GM12892 (cell line): ENCODE results near the gene PACS1.
A peak's percentile ranks its signal among the peaks of the same experiment; 100 is the strongest.

Experiments
- DNase-seq: peaks from one replicate; pipeline ENCODE4 v3.0.0; 2011; ENCODE audit not compliant: insufficient read length
- FAIRE-seq: peaks from 2 replicates; lab custom pipeline; 2011; peaks lifted over from hg19 to GRCh38; lab: Jason Lieb, UNC
- POLR2A ChIP-seq: IDR thresholded peaks from 2 replicates; pipeline ENCODE4 v1.6.1; 2011; ENCODE audit warnings: low read depth, low read length, control low read depth
- POLR2AphosphoS5 ChIP-seq: IDR thresholded peaks from 2 replicates; pipeline ENCODE4 v1.6.1; 2011; ENCODE audit warnings: low read depth, low read length, control low read depth
- TAF1 ChIP-seq: IDR thresholded peaks from 2 replicates; pipeline ENCODE4 v1.6.1; 2011; ENCODE audit warnings: low read depth, mild to moderate bottlenecking, control low read depth, low read length, borderline replicate concordance

PACS1 gene

DNA sequence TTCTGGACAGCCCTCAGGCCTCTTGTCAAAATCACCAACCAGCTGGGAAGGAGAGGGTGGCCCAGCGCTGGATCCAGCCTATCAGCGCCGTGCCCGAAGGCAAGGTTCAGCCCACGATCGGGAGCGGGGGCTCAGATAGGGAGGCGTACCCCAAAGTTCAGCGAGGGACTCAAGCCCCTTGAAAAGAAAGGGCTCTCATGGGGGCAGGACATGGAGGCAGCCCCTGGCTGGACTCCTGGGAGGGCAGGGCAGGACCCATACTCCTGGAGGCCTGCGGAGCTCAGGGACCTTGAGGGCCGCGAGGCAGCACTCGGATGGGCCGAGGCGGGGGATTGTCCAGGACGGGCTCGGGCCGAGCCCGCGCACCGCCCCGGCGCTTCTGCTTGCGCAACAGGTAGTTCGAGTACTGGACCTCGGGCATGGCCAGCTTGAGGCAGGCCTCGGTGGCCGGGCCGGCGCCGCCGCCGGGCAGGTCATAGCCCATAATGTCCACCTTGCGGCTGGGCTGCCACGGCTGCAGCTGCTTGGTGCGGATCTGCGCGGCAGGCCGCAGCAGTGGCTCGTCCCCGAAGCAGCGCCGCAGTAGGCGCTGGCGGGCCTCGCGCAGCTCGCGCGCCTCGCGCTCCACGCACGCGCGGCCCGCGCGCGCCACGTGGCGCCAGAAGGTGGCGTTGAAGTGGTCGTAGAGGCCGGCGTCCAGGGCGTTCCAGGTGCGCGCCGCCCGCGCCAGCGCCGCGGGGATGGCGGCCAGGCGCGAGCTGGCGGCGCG lies 27.7 kb upstream of the PACS1 start:
- no peak for DNase-seq
- TF ChIP-seq TAF1: no peak
- TF ChIP-seq POLR2AphosphoS5: no peak
- TF ChIP-seq POLR2A: no peak
- FAIRE-seq: no peak

DNA sequence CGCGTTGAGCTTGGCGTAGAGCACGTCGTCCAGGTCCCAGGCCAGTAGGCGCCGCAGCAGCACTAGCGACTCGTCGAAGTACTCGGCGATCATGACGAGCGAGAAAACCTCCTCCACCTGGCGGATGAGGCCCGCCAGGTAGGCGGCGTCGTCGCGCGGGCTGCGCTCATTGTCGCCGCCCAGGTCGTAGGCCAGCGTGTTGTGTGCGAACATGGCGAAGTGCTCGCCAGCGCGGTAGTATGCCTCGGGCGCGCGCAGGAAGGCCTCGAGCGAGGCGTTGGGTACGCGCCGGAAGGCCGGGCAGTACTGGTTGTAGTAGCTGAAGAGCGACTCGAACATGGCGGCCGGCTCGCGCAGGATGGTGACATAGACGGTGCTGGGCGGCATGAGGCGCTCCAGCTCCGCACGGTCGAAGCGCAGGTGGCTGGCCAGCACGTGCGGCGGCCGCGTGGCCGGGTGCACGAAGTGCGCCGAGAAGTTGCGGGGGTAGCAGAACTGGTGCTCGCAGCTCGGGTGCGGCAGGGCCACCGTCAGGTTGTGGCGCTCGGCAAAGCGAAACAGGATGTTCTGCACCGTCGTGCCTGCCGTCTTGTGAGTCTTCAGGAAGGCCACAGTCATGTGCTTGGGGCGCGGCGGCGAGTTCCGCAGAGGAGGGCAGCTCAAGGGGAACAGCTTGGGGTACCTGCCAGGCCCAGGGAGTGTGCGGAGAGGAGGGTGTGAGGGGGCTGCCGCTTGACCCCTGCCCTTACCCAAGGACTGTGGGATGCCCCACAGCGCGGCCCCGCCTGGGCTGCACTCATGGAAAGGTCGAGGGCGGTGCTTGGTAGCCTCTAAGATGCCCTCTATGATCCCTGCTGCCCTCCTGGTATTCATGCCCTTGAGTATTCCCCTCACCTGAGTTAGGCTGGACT lies 26.8 kb upstream of the PACS1 start:
- no peak for FAIRE-seq
- no peak for DNase-seq
- no peak for TF ChIP-seq POLR2AphosphoS5

DNA sequence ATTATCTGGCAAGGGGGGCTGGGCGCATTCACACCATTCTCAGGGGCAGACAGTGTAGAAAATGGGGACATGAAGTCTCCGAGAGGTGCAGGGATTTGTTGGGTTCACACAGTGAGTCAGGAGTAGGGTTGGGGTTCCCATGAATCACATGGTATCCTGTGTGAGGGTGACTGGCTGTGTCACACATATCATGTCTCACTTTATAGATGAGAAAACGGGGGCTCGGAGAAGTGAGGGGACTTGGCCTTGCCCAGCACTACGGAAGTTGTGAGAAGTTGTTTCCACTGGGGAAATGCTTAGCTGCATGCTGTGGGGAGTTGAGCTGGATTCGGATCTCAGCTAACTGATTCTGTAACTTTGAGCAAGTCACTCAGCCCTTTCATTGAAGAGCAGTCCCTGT lies 25.3 kb upstream of the PACS1 start:
- DNase-seq (no peak), FAIRE-seq (no peak)
- no peak for TF ChIP-seq TAF1
- TF ChIP-seq POLR2AphosphoS5: no peak
- TF ChIP-seq POLR2A: no peak

DNA sequence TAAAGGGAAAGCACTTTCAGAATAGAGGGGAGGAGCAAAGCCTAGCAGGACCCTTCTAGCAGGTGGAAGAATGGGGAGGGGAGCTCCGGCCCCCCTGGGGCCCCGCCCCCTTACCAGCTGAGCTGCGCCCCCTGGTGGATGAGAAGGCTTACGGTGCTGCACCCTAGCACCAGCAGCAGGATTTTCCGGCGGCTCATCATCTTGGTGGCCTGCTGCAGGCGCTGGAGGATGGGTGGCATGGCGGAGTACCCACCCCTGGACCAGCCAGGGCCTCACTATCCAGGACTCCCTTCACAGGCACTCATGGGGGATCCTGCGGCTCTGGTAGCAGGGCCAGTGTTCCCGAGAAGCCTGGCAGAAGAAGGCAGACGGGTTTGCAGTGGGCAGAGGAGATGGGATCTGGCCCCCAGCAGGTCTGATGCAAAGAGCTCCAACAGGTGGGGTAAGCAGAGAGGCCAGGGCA lies 24.9 kb upstream of the PACS1 start:
- FAIRE-seq (peak; percentile 99), DNase-seq (peak; percentile 88)
- no peak for TF ChIP-seq POLR2AphosphoS5
- TF ChIP-seq TAF1: no peak
- TF ChIP-seq POLR2A: no peak

DNA sequence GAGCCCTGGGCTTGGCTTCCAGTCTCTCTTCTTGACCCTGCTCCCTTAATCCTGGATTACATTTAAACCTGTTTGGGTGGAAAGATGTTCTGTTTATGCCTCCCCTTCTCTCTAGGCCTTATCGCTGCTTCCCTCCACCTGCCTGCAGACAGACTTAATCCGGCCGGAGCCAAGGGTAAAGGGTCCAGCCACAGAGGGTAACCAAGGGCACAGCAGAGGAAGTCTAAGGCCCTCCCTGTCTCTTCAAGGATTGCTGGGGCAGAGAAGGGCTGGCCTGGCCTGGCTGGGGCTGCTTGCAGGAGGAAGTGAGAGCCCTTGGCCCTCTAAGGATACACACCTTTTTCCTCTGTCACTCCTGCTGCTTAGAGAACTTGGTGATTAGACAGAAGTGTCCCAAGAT lies 23.2 kb upstream of the PACS1 start:
- TF ChIP-seq POLR2A (no peak), TAF1 (no peak), POLR2AphosphoS5 (no peak)
- FAIRE-seq (no peak), DNase-seq (no peak)

DNA sequence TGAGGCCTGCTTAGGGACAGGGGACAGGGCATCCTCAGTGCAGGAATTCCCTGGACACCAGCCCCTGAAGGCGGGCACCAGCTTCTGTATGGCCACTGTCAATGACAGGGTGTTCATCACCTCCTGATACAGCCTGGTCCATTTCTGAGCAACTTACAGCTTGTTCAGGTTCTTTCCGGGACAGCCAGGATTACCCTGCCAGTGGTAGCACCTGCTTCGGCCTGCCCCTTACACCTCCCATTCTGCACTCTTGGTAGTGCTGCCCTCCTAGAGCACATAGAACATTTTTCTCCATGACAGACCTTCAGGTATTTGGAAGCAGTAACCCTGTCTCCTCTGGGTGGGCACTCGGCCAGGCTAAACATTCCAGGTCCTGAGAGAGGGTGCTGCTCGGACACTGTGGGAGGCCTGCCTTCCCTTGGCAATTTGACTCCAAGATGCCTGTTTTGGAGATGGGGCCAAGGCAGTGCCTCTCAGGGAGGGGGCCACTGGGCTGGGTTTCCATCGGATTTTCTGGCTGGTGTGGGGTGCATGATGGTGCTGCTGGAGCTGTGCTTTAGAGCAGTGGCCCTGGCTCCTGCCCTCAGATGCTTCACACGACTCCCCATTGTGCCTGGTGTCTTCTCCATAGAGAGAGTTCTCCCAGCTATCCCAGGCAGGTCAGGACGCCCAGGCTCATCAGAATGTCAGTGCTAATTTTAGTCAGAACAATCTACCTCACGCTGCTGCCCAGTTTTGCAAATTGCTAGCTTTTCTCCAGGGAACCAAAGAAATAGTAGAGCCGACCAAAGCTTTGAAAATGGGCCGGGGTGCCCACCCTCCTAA lies 22.3 kb upstream of the PACS1 start:
- DNase-seq: no peak
- no peak for FAIRE-seq
- no peak for TF ChIP-seq TAF1
- TF ChIP-seq POLR2AphosphoS5: no peak
- TF ChIP-seq POLR2A: no peak

DNA sequence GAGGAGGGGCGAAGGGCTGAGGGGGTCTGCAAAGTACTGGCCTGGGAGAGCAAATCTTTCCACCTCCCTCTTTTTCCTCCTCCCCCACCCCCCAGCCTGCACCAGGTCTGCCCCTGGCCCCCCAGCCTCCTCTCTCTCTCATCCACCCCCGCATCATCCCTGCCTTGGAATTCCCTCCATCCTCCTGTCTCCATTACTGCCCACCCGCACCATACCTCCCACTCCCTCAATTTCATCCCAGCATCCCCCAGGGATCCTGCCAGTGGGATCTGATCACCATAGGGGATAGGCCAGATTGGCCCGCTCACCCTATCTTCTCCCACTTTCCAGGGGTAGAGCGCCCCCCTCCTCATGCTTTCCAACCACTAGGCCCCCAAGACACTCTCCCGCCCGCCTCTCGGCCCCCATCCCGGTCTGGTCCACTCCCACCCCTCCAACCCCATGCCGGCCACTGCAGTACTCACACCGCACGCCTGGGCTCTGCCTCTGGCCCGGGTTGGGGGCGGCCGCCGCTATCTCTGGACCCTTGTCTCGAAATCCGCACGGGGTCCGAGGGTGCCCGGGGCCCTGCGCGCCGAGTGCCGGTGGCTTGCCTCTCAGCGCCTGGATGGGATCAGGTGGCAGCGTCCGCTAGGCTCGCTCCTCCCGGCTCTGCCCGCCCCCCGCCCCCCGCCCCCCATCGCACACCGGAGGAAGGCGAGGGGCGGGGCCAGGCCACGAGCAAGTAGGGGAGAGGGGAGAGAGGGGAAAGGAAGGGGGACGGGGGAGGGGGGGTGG lies 21.3 kb upstream of the PACS1 start, which contains the start of gene GAL3ST3:
TSS of gene GAL3ST3 (minus strand) at position 615 of the 777 bp plus-strand sequence. CDS start 3,746 bp downstream, outside the sequence.
- no peak for FAIRE-seq
- TF ChIP-seq TAF1: no peak
- no peak for TF ChIP-seq POLR2AphosphoS5
- TF ChIP-seq POLR2A: no peak
- DNase-seq: no peak

DNA sequence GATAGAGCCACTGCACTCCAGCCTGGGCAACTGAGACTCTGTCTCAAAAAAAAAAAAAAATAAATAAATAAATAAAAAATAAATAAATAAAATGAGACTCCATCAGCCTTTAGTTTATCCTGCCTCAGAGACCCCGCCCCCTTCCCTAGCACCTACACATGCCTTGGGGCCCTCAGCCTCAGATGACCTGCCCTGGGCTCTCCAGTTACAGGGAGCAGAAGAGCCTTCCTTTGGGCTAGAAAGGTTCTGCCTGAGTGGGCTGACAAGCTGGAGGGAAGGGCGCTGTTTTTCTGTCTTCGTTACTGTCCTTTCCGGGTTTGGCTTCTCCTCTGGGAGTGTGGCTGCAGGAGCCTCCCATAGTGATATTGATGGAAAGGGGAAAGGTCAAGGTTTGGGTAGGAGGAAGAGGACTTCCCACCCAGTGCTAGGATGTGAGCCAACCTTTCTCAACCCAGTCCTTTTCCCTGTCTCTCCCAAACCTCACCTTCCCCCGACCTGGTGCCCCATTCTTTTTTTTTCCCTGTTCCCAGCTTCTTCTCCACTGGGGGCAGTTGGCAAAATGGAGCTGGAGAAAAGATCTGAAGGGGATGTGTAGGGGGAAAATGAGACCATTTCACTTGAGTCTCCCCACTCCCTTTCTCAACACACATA lies 19.4 kb upstream of the PACS1 start:
- DNase-seq (no peak), FAIRE-seq (no peak)

DNA sequence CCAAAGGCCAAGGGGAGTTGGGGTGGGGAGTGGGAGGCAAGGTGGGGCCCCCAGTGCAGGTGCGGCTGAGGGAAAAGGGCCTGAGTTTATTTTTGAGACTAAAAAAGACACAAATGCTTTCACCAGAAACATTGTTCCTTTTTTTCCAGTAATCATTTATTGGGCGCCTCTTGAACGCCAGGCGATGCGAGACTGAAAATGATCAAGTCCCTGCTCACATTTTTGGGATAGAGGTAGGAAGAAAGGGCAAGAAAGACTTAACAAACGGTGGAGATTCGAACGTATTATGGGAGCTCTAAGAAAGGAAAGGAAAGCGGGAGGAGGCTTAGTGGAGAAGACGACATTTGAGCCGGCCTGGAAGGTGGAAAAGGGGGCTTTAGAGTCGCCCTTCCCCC lies 18.7 kb upstream of the PACS1 start:
- TF ChIP-seq POLR2AphosphoS5 (no peak), POLR2A (no peak), TAF1 (no peak)
- FAIRE-seq (peak; percentile 30), DNase-seq (no peak)

More for the DNA sequence above, 19.4 kb upstream of the PACS1 start:
- TF ChIP-seq TAF1: no peak
- no peak for TF ChIP-seq POLR2AphosphoS5
- no peak for TF ChIP-seq POLR2A
